HL-60/S4 treated with phorbol 12-myristate 13-acetate at 8.2 ng/mL for 4 days and 3 days (cell line): ENCODE data around the gene NUP210.

Source experiments
- in situ Hi-C: fragments of 300-500 bp; cut with MboI; formaldehyde crosslinking; loops from 2 replicates; pipeline ENCODE4 v1.15.0; 2022; ENCODE audit warnings: low sequenced_read_pairs

The NUP210 gene

DNA sequence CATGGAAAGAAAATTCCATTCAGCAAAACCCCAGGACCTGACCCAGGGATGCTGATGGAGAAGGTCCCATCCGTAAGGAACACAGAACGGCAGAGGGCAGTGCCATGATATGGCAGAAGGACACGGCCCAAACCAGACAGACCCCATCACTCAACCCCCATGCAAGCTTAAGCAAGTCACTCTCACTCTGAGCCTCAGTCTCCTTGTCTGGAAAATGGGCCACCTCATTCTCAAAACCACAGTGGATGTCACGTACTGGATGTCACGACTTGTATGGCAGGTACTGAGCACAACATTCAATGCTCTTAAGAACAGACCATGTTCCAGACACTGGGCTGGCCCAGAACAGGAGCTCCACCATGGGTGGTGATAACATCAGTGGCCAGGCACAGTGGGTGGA, 90.4 kb downstream of the NUP210 start:
- in situ Hi-C loops = no loop called here

DNA sequence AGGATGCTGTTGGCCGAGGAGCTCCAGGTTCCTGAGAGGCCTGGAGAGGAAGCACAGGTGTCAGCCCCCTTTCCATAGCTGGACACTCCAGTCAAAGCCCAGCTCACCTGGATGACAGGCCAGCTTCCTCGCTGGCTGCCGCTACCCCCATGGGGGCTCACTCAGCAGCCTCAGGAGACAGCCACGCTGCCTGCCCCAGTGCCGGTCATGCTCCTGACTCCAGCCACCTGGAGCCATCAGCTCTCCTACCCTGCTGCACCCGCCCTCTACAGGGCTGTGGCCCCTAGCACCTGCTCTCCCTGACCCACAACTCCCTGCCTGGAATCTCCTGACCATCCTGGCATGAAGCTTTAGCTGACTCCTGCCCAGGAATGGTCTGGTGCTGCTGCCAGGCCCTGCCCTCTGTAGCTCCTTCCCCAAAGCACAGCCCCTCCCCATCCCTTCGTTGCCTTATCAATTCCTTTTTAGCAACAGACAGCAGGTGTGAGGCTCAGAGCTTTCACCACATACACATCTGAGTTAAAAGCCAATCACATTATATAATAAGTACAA, 94.2 kb downstream of the NUP210 start:
- in situ Hi-C loops = no loop called here

DNA sequence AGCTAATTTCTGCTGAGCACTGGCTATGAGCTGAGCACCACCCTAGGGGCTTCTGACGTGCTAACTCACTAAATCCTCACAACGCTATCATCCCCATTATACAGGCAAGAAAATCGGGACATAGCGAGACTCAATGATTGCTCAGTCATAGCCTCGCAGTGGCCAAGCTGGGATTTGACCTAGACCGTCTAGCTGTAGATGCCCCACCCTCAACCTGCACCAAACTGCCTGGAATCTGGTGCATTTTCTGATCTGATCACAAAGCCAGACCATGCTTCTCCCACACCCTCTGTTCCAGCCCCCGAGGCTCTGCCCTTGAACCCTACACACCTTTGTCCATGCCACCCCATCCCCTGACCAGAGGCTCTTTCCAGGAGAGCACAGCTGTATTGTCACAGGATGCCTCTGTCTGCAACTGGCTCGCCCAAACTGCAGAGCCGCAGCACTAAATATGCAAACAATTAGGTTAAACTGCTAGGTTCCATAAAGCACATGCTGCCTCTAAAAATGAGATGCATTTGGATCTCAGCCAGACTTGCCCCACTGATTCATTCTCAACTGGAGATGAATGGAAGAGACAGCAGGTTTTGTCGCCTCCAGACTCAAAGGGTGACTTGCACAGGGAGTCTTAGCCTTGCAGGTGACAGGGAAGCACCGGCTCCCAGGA, 95.2 kb downstream of the NUP210 start:
- in situ Hi-C loops = no loop called here

DNA sequence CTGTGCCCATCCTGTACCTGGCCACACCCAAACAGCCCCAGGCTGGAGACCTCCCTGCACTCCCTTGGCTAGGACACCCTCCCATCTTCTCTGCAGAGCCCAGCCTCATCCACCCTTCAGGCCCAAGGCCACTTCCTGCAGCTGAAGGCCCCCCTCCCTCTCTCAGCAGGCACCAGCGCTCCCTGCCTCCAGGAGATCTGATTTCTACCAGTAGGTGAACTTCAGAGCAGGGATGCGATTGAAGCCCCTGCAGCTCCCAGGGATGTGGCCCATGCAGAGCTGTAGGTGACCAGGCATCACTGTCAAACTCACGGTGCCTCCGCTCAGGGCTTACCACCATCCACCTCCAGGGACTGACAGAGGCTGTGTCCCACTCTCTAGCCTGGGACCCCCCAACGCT, 96.3 kb downstream of the NUP210 start:
- in situ Hi-C loops = no loop called here

DNA sequence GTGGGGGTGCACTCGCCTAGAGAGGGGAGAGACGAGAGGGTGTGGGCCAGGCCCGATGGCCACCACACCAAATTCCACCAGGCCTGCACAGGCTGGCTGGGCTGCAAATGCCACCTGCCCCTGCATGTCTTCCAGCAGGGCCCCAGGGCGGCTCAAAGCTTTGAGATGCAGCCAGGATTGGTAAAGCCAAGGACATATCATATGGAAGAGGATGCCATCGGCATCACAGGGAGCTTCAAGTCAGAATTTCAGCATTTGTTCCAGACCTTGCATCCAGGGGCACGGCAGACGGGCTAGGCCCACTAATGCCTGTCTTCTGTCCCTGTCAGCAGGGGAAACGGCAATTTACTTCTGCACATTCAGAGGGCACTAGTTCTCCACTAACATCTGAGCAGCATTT, 97.8 kb downstream of the NUP210 start:
- in situ Hi-C loops = no loop called here

DNA sequence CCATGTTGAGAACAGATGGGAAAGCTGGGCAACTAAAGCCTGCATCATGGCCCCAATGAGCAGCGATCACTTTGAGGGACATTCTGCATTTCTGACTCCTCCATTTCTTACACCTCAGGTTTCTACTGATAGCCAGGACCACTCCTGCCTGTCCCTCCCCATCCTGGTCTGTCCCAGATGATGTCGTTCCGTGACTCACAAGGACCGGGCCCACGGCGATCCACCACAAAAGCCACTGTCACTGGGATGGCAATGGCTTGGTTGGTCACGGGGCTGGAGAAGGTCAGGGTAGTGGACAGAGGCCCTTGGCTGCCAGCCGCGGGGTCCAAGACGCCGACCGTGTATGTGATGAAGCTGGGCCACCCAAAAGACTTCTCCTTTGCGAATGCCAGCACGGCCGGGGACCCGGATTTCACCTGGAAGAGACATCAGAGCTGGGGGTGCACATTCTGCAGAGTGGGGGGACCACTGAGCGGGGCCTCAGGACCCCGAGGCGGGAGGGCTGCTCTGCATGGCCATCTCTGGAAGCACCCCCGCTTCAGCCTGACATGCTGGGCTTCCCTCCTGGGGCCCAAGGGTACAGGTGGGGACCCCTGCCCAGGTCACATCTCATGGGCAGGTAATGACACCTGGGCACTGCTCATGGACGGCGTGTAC, 100.4 kb downstream of the NUP210 start:
- in situ Hi-C loops = no loop called here

DNA sequence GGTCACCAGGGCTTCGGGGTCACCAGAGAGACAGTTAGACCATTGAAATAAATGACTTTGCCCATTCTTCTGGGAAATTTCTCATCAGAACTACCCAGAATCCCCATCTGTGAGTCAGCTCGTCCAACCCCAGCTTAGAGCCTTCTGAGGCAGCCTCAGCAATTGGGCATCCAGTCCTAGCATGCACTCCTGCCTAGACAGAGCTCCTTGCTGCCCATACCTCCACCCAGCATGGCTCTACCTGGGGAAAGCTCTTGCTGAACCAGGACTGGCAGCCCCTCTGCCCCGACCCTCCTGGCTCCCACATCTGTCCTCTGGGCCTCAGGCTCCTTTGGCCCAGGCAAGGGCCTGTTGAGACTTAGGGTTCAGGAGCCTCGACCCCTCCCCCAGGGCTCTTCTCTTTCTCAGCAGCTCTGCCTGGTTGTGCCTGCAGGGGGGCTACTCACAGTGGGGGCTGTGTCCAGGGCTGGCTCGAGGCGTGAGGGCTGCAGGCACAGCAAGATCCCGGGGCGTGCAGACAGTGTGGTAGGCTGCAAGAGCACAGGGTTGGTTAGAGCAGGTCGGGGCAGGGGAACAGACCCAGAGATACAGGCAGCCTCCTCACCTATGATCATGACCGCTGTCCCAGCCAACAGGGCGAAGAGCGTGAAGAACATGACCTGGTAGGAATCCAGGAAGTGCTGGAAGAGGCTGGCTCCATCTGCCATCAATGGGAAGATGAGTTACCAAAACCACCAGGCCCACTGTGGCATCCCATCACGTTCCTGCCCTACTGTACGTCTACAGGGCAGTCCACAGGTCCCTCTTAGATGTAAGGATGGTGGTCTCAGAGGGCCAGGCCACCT, 101.3 kb downstream of the NUP210 start:
- in situ Hi-C loops = no loop called here

DNA sequence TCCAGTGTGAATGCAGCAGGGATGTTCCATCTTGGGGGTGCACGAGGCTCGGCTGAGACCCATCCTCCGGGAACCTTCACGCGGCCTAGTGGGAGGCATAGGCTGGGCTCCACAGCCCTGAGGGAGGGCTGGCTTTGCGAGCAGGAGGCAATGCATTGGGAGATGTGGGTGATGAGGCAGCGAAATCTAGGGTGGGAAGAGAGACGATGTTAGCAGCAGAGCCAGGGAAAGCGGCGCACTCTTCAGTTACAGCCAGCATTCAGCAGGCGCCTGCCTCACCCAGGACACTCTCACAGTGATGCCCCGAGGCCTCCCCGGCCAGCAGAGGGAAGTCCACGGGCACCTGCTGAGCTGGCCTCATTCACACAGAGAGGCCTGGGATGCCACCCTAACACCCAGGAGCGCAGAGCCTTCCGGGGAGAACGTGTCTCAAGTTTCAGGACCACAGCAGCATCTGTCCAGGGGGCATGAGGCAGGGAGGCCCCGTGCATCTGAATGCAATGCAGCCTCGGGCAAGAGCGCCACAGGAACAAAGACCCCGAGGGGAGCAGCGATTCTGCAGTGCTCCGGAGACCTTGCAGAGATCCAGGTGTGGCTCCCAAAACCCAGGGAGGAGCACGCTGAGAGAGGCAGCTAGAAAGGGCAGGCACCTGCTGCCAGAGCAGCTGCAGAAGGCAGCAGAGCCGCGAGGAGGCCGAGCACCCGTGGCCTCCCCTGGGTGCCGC, 102.4 kb downstream of the NUP210 start:
- in situ Hi-C loops = no loop called here

DNA sequence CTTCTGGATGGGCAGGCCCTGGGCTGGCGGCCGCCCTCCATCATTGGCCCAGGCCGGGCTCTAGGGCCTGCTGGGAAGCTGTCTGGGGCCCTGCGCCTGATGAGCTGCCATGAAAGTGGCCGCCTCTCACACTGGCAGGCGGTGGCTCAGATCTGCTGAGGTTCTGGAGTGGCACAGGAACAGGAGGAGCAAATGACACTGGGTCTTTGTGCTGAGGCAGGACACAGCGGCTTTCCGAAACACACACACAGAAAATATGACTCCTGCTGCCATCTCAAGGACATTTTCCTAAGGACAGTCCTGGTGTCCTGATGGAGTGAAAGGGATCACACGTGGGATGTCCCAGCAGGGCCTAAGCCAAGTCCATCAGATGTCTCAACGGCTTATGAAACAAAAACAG, 103.5 kb downstream of the NUP210 start:
- in situ Hi-C loops = no loop called here

DNA sequence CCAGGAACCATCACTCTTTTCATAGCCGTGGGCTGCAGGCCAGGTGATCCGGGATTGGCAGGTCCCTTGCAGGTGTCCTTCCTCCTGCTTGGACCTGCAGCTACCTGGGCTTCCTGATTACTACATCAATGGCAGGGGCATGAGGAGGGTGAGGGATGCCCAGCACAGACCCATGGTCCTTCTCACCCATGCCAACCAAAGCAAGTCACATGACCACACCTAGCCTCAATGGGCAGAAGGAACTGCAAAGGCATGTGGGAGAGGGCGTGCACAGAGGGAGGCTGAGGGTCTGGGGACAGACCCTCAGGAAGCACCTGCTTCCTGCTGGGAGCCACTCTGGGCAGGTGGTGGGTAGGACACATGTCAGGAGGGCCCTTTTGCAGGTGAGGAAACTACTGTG, 105.2 kb downstream of the NUP210 start:
- in situ Hi-C loops = no loop called here

DNA sequence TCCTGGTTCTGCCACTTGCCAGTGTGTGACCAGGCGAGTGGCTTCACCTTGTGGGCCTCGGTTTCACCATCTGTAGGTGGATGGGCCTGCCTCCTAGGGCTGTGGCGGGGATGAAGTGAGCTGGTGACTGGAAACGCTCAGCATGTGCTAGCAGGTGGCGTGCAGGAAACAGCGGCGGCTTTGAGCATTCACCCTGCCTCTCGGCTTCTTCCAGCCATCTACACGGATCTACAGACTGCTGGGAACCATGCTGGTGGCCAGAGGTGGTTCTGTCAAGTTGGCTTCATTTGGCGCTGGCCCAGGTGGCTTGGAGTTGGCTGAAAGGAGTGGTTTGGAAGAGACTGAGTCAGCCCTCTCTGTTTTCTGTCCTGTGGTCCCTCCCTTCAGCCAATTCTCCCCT, 106.3 kb downstream of the NUP210 start:
- in situ Hi-C loops = no loop called here

DNA sequence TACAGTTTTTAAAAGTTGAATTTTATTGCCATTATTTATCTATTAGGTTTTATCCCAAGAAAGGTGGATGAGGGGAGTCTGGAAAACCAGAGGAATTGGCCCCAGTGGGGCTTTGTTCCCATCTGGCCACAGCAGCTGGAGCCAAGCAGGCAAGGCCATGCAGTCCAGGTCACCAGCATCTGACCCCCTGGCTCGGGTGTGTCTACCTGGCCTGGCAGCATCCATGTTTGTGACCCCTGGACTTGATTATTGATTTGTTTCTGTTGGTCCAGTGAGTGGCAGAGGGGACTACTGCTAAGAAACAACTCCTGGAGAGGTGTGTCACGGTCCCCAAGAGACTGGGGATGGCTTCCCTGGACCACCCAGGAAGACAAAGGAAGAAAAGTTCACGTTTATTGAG, 111.1 kb downstream of the NUP210 start:
- in situ Hi-C loops = no loop called here

DNA sequence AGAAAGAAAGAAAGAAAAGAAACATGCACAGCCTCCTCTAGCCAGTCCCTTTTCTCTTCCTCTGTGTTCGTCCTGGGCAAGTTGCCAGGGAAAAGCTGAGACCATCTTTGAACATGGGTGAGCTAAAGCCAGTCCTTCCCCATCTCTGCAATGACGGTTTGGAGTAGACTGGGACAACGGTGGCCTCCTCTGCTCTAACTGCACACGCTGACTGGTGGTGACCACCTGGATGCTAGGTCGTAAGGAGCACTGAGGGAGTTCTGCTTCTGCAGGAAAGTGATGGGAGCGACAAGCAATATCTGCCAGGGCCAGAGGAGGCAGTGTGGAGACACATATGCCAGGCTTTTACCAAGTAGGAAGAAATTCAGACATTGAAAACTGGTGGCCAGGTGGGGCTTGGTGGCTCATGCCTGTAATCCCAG, 111.7 kb downstream of the NUP210 start:
- in situ Hi-C loops = no loop called here

DNA sequence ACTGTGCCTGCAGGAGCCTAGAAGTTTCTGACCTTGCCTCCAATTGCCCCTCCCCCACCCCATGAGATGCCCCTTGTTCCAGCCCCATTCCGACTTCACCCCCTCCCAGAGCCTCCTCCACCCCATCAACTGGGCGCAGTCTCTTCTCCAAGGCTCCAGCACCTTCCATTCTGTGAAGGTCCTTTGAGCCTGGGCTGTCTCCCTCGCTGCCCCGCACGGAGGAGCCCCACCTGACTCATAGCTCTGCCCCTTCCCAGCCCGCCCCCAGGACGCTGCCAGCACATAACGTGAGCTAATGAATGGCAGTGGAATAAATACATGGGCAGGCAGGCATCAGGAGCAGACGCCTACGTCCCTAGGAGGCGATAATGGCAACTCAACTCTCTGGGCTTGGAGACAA, 113.1 kb downstream of the NUP210 start:
- in situ Hi-C loops = no loop called here

DNA sequence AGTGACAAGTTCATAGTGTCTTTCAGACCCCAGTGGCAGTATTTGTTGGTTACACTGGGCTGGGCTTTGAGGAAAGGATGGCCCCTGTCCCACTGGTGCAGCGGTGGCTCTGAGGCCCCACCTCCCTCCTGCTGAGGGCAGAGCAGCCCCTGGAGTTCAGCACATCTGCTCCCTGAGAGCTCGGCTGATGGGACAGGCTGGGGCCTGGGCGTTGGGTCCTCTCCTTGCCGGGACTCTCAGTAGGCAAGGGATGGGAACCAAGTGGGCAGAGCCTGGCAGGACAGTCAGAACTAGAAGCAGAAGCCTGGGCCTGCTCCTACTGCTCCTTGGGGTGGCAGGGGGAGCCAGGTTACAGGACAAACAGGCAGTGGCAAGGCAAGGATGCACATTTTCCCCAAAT, 114.5 kb downstream of the NUP210 start:
- in situ Hi-C loops = no loop called here

DNA sequence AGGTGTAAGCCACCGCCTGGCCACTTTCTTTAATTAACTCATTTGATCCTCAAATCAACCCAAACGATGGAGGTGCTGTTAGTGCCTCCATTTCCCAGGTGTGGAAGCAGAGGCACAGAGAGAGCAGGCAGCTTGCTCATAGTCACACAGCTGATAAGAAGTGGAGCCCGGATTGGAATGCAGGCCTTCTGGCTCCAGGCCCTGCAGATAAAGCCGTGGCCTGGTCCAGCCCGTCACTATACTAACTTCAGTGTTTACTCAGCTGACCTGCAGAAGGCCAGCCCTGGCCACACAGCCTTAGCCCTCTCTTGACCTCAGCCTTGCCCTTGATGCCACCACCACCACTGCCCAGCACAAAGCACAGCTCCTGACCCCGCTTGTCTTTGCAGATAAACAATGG, 116.7 kb downstream of the NUP210 start:
- in situ Hi-C loops = no loop called here

DNA sequence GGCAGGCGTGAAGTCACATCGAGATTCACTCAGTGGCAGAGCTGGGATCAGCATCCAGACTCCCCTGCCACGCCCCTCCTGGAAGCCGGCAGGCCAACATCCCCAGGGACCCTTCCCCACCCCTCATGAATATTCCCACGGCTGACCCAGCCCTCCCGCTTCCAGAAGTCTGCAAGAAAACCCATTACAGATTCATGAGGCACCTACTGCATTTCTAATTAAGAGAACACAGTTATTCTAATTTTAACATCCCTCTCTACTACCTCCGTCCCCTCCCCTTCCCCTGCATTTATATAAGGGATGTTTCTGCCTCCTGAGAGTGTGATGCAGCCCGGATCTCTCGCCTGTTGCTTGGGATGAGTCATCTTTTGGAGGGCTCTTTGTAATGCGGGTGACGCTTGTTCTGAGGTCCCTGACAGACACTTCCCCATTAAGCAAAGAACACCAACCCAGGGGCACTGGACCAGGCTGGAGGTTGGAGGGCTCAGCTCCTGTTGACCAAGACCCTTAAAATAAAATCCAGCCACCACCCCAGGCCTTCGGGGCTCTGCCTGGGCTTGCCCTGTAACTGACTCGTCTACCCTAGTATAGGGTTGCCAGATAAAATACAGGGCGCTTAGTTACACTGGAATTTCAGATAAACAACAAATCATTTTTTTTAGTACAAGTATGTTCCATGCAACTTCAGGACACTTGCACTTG, 118.7 kb downstream of the NUP210 start:
- in situ Hi-C loops = no loop called here

DNA sequence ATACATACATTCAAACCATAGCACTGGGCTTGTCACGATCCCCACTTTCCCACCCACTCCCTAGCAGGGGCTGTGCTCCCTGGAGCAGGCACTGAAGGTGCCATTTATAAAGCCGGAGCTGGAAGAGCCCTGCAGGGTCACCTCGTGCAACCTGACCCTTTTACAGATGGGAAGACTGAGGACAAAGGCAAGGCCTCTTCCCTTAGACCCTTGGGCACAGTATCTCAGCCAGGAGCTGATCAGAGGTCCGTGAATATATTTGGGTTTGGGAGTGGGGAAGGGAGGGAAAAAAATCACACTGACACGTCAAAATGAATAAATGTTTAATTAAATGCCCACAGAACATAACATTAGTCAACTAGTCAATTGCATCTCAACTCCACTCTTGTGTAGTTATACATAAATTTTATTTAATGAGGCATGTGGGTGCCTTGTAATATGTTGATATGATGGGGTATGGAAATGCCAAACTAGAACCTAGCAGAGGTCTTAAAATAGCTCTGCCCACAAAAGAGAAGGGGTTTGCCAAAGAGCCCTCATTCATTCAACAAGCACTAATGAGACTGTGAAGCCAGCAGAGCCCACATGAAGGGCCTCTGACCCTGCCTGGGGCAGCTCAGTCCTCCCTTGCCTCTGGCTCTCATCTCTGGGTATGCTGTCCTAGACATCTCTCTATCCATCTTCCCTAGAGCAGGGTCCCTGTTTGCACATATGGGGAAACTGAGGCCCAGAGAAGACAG, 119.4 kb downstream of the NUP210 start:
- in situ Hi-C loops = no loop called here

DNA sequence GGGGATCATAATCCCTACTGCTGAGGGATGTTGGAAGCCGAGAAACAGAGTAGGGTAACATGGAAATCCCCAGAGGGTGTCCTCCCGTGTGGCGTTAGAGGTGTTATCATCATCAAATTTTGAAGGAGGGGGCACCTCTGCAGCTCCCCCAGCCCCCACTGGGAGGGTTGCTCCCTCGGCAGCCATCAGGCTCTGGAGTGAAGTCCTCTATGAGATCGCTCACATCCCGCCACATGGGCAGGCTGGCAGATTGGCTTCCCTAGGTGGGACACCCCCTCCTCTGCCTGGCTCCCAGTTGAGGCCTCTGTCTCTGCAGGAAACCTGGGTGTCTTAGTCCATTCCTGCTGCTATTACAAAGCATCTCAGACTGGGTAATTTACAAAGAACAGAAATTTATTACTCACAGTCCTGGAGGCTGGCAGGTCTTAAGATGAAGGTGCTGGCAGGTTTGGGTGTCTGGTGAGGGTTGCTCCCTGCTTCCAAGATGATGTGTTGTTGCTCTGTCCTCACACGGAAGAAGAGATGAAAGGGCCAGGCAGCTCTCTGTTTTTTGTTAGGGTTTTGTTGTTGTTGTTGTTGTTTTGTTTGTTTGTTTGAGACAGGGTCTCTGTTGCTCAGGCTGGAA, 120.5 kb downstream of the NUP210 start:
- in situ Hi-C loops = no loop called here
